ENCODE measurements around the gene PRTFDC1.

DNA sequence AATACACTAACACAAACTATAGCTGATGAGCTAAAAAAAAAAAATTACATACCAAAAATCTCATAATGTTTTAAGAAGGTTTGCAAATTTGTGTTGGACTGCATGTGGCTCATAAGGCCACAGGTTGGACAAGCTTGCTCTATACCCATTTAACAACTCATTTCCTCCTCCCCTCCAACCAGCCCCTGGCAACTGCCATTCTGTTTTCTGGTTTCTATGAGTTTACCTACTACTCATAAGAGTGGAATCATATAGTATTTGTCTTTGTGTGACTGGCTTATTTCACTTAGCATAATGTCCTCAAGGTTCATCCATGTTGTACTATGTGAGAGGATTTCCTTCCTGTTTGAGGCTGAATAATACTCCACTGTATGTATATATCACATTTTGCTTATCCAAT is 128.3 kb downstream of the PRTFDC1 start:
- TF ChIP-seq, protein P1, sequence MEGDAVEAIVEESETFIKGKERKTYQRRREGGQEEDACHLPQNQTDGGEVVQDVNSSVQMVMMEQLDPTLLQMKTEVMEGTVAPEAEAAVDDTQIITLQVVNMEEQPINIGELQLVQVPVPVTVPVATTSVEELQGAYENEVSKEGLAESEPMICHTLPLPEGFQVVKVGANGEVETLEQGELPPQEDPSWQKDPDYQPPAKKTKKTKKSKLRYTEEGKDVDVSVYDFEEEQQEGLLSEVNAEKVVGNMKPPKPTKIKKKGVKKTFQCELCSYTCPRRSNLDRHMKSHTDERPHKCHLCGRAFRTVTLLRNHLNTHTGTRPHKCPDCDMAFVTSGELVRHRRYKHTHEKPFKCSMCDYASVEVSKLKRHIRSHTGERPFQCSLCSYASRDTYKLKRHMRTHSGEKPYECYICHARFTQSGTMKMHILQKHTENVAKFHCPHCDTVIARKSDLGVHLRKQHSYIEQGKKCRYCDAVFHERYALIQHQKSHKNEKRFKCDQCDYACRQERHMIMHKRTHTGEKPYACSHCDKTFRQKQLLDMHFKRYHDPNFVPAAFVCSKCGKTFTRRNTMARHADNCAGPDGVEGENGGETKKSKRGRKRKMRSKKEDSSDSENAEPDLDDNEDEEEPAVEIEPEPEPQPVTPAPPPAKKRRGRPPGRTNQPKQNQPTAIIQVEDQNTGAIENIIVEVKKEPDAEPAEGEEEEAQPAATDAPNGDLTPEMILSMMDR (IDR thresholded peaks at IDR 0.05; ENCODE audit: insufficient read depth, low read length): no peak
- no peak for TF ChIP-seq GABPA (IDR thresholded peaks at IDR 0.05; ENCODE audit: low read depth)
